ENCODE measurements around the gene METTL21C.

GRCh38 chr13:102642475-102642874 is 52.4 kb downstream of the METTL21C start:
- TF ChIP-seq HOXA7 (CRISPR knock-in tag; IDR thresholded peaks at IDR 0.05; ENCODE audit: borderline replicate concordance) (no peak), ZBTB49 (tag by site-specific recombination; IDR thresholded peaks at IDR 0.05; ENCODE audit: low read depth) (no peak), CTCF (tag by site-specific recombination; IDR thresholded peaks at IDR 0.05) (no peak), SCRT2 (tag by site-specific recombination; IDR thresholded peaks at IDR 0.05) (no peak), GLIS2 (tag by site-specific recombination; IDR thresholded peaks at IDR 0.05) (no peak), ZNF571 (tag by site-specific recombination; IDR thresholded peaks at IDR 0.05) (no peak), ZBTB21 (tag by site-specific recombination; IDR thresholded peaks at IDR 0.05) (no peak), ZNF548 (tag by site-specific recombination; IDR thresholded peaks at IDR 0.05) (no peak), ZNF558 (tag by site-specific recombination; IDR thresholded peaks at IDR 0.05) (no peak)

Measured in HEK293 (cell line).